SK-N-SH treated with all-trans-retinoic acid at 6 μM for 48 hours (cell line): ENCODE measurements around the gene TRAF3IP3.

ENCODE experiments used
- ARNTL ChIP-seq: fragments of 450-650 bp; formaldehyde crosslinking; IDR thresholded peaks from 2 replicates; pipeline ENCODE4 v1.5.0; 2020; ENCODE audit warnings: low read depth, mild to moderate bottlenecking, moderate library complexity, borderline replicate concordance
- CSDC2 ChIP-seq: fragments of 250-450 bp; sonication (Bioruptor Pico); IDR thresholded peaks from 2 replicates; pipeline ENCODE4 v1.5.0; 2020; ENCODE audit warnings: mild to moderate bottlenecking, moderate library complexity
- GLIS3 ChIP-seq: fragments of 250-450 bp; sonication (Bioruptor Pico); IDR thresholded peaks from 2 replicates; pipeline ENCODE4 v1.5.0; 2020; ENCODE audit warnings: mild to moderate bottlenecking, moderate library complexity
- OSR1 ChIP-seq: fragments of 250-450 bp; sonication (Bioruptor Pico); IDR thresholded peaks from 2 replicates; pipeline ENCODE4 v1.8.0; 2022; ENCODE audit warnings: moderate library complexity, mild to moderate bottlenecking, inconsistent platforms
- PATZ1 ChIP-seq: fragments of 250-450 bp; sonication (Bioruptor Pico); IDR thresholded peaks from 2 replicates; pipeline ENCODE4 v1.8.0; 2020; ENCODE audit warnings: mild to moderate bottlenecking, moderate library complexity, borderline replicate concordance
- POU6F1 ChIP-seq: fragments of 250-450 bp; sonication (Bioruptor Pico); IDR thresholded peaks from 2 replicates; pipeline ENCODE4 v1.8.0; 2021; ENCODE audit warnings: low read depth, mild to moderate bottlenecking, moderate library complexity, borderline replicate concordance
- PPARA ChIP-seq: fragments of 250-450 bp; sonication (Bioruptor Pico); IDR thresholded peaks from 2 replicates; pipeline ENCODE4 v1.5.0; 2020; ENCODE audit warnings: mild to moderate bottlenecking, borderline replicate concordance
- SNAI2 ChIP-seq: fragments of 250-450 bp; sonication (Bioruptor Pico); IDR thresholded peaks from 2 replicates; pipeline ENCODE4 v1.5.0; 2020; ENCODE audit warnings: mild to moderate bottlenecking, moderate library complexity
- ZC3H10 ChIP-seq: fragments of 250-450 bp; sonication (Bioruptor Pico); IDR thresholded peaks from 2 replicates; pipeline ENCODE4 v1.5.1; 2021; ENCODE audit warnings: mild to moderate bottlenecking, moderate library complexity
- ZFP3 ChIP-seq: fragments of 250-450 bp; sonication (Bioruptor Pico); IDR thresholded peaks from 2 replicates; pipeline ENCODE4 v1.5.0; 2020; ENCODE audit warnings: mild to moderate bottlenecking, moderate library complexity
- ZFP30 ChIP-seq: fragments of 450-650 bp; formaldehyde crosslinking; IDR thresholded peaks from 2 replicates; pipeline ENCODE4 v1.5.0; 2022; ENCODE audit warnings: mild to moderate bottlenecking, moderate library complexity
- ZNF70 ChIP-seq: fragments of 450-650 bp; formaldehyde crosslinking; IDR thresholded peaks from 2 replicates; pipeline ENCODE4 v1.5.0; 2020; ENCODE audit warnings: mild to moderate bottlenecking, moderate library complexity
- TF ChIP-seq, protein P1 (sequence below): fragments of 250-450 bp; sonication (Bioruptor Pico); IDR thresholded peaks from 2 replicates; pipeline ENCODE4 v1.5.1; 2020; ENCODE audit warnings: low read depth, mild to moderate bottlenecking, moderate library complexity
- TF ChIP-seq, protein P2 (sequence below): fragments of 250-450 bp; sonication (Bioruptor Pico); IDR thresholded peaks from 2 replicates; pipeline ENCODE4 v1.5.1; 2021; ENCODE audit warnings: mild to moderate bottlenecking, moderate library complexity

- no peak for TF ChIP-seq ZFP3 (CRISPR knock-in tag)
- TF ChIP-seq POU6F1: no peak
- TF ChIP-seq CSDC2 (CRISPR knock-in tag): no peak
- TF ChIP-seq, protein P1, sequence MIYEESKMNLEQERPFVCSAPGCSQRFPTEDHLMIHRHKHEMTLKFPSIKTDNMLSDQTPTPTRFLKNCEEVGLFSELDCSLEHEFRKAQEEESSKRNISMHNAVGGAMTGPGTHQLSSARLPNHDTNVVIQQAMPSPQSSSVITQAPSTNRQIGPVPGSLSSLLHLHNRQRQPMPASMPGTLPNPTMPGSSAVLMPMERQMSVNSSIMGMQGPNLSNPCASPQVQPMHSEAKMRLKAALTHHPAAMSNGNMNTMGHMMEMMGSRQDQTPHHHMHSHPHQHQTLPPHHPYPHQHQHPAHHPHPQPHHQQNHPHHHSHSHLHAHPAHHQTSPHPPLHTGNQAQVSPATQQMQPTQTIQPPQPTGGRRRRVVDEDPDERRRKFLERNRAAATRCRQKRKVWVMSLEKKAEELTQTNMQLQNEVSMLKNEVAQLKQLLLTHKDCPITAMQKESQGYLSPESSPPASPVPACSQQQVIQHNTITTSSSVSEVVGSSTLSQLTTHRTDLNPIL (CRISPR knock-in tag): no peak
- TF ChIP-seq SNAI2: no peak
- TF ChIP-seq GLIS3 (CRISPR knock-in tag): no peak
- no peak for TF ChIP-seq PATZ1 (CRISPR knock-in tag)
- no peak for TF ChIP-seq OSR1 (CRISPR knock-in tag)
- TF ChIP-seq ZNF70: no peak
- no peak for TF ChIP-seq ARNTL (CRISPR knock-in tag)
- no peak for TF ChIP-seq PPARA (CRISPR knock-in tag)
- TF ChIP-seq ZFP30 (CRISPR knock-in tag): no peak
- TF ChIP-seq ZC3H10 (CRISPR knock-in tag): no peak
- TF ChIP-seq, protein P2, sequence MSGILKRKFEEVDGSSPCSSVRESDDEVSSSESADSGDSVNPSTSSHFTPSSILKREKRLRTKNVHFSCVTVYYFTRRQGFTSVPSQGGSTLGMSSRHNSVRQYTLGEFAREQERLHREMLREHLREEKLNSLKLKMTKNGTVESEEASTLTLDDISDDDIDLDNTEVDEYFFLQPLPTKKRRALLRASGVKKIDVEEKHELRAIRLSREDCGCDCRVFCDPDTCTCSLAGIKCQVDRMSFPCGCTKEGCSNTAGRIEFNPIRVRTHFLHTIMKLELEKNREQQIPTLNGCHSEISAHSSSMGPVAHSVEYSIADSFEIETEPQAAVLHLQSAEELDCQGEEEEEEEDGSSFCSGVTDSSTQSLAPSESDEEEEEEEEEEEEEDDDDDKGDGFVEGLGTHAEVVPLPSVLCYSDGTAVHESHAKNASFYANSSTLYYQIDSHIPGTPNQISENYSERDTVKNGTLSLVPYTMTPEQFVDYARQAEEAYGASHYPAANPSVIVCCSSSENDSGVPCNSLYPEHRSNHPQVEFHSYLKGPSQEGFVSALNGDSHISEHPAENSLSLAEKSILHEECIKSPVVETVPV (CRISPR knock-in tag): no peak
Measured at GRCh38 chr1:209790286-209791193, 34.7 kb downstream of the TRAF3IP3 start.
